Activated CD8-positive, alpha-beta memory T cell treated with anti-CD3 and anti-CD28 coated beads for 1 hour (primary cell): ENCODE data around the gene CDH26.

Source experiments
- DNase-seq, 2 donors: peaks; one replicate each; pipeline ENCODE4 v3.0.0-alpha.2; 2020; ENCODE audit warnings: low read depth in 1 of 2; ENCODE audit errors: extremely low read depth in 1 of 2

Gene CDH26

DNA sequence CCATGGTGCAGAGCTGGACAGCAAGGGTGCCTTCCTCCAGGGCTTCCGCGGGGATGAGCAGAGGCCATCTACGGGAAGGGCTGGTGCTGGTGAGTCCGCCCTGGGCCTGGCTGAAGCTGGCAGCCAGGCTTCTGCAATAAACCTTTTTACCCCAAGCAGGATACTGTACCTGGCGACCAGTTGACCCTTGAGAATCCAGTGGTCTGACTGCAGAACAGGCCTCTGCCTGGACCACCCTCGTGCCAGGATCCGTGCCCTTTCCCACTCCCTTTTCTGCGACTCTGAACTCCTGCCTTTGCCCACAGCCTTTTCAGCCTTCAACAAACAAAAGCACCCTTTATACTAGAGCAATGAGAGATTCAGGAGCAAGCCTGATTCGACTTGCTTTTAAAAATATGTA lies 18.9 kb downstream of the CDH26 start:
- no peak for DNase-seq

DNA sequence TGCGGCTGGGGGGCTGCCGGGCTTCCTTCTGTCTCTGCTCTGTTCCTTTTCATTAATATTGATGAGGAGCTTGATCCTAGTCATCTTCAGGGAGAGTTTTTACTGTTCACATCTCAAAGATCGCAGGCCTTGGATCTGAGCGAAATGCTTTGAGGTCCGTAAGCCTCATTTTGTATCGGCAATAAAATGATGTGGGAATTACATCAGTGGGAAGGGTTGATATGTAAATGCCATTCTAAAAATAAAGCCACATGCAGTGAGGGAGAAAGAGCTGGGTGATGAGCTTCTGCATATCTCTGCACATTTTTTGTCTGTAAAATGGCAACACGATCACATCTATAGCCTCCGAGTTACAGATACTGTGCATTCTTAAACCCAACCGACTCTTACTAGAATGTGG lies 24.9 kb downstream of the CDH26 start:
- DNase-seq = no peak

DNA sequence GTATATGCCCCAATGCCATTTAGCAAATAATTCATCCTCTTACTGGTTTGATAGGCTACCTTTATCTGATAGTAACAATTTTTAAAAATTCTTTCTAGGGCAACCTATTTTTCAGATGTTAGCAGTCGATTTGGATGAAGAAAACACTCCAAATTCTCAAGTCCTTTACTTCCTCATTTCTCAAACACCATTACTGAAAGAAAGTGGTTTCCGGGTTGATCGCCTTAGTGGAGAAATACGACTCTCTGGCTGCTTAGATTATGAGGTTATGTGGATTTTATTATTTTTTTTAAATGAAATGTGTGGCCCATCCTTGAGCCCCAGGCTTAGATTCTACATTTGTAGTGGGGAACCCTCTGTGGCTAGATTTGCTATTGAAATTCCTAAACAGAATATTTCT lies 26.3 kb downstream of the CDH26 start:
- DNase-seq = no peak

DNA sequence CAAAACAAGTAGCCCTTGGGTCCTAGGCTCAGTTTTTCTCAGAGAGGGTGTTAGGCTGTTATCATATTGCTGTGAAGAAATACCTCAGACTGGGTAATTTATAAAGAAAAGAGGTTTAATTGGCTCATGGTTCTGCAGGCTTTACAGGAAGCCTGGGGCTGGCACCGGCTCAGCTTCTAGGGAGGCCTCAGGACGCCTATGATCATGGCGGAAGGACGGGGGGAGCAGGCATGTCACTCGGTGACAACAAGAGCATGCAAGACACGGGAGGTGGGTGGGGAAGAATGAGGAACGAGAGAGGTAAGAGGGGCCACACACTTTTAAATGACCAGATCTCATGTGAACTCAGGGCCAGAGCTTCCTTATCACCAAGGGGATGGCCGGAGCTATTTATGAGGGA lies 26.9 kb downstream of the CDH26 start:
- no peak for DNase-seq

DNA sequence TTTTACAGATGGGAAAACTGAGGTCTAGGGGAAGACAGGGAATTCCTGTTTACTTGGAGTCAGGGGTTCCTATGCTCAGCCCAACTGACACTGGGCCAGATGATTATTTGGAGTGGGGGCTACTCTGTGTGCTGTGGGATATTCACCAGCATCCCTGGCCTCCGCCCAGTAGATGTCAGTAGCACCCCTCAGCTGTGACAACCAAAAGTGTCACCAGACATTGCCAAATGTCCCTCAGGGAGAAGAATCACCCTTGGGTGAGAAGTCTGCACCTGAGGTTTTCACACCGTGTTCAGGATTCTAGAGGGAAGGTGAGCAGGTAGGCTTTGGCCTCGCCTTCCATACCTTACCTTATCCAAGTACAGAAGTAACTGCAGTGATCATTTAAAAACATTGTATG lies 27.6 kb downstream of the CDH26 start:
- no peak for DNase-seq

DNA sequence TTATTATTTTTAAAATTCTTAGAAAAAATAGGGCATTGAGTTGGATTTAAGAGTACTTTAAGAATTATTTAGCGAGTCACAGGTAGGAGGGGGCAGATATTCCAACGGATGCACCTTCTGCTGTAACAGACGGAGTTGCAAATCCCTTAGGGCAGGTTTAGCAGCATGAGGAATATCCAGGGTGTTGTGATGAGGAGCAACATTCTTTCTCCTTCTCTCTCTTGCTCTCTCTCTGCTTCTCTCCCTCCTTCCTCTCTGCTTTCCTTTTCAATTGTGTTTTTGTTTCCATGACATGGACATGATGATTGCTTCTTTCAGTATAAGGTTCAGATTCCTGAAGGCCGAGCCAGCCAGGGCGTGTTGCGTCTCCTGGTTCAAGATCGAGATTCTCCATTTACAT lies 28.9 kb downstream of the CDH26 start:
- no peak for DNase-seq

DNA sequence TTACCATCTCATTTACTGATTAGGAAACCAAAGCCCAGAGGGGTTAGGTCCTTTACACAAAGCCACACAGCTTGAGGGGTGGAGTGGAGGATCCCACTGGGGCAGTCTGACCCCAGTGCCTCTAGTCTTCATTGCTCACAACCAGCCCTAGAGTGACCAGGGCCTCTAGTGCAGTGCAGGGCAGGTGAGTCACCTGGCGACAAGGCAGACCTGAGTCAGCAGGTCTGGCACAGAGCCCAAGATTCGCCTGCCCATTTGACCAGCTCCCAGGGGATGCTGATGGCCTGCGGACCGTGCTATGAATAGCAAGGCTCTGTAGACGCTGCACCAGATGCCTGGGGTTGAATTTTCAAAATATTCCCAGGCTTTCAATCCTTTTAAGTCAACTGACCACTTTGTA lies 29.9 kb downstream of the CDH26 start:
- no peak for DNase-seq

DNA sequence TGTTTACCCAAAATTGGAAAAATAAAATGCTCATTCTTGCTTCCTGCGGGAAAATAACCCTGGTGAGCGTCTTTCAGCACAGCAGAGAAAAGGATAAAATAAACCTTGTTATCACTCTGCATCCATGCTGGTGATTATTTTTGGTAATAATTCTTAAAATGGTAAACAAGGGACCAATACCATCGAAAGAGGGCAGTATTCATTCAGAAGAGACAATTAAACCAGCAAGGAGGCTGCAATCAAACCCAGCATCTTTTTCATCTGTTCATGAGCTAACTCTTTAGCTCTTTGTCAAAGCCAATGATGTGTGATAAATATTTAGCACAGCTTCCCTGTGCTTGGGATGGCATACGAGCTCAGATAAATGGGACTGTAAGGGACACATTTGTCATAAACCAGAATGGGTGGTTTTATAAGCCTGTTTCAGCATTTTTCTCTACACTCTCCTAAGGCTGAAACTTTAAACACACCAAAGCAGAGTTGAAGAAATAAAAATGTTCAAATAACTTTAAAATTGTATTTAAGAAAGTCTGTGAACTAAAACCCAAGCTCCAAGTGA lies 34.4 kb downstream of the CDH26 start:
- DNase-seq = no peak

DNA sequence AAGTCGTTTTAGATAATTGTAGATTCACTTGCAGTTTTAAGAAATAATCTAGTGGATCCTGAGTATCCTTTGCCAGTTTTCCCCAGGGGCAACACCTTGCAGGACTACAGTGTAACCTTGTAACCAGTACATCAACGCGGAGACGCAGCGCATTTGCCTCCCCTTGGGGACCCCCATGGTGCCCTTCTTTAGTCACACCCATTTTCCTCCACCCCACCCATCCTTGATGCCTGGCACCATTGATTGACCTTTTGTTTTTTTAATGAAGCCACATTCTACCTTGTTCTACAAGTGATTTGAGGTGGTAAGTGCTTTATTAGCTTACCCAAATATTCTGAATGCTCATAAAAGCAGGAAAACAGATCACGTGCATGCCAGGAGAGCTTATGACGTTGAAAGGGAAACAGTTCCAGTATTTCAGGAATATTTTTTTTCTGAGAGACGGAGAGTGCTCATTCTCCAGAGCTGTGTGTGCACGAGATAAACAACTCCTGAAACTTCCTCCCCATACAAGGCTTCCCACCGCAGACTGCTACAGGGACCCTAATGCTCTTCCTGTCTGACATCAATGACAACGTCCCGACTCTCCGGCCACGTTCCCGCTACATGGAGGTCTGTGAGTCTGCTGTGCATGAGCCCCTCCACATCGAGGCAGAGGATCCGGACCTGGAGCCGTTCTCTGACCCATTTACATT lies 35.7 kb downstream of the CDH26 start:
- DNase-seq = no peak

DNA sequence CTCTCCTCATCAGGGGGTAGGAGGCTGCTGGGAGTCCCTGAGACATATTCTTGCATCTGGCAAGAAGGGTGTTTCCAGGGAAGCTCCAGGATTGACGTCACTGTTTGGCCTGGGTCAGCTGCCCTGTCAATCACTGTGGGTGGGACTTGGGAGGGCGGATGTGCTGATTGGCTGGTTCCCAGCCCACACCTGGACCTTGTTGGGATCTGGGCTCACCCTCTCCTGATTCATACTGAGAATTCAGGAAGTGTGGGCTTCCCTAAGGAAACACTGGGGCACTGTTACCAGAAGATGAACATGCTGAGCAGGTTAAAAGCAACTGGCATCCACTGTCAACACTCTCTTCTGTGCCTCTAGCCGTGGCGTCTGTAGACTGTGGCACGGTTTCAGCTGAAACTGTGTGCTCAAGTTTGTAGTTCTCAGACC lies 36.5 kb downstream of the CDH26 start:
- no peak for DNase-seq

DNA sequence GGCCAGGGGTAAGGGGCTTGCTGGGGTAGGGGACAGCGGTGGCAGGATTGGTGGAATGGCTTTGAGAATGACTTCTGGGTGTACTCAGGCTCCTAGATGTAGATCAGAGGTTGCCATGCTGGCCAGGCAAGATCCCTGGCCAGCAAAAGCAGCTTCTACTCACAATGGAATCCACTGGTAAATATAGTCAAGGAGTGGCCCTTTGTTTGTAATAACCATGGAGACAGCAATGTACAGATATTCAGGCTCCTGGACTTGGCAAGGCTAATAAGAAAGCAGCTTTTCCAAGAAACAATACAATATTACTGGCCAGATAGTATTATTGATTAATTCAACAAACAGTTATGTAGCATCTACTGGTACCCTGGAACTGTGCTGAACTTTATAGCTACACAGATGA lies 37.9 kb downstream of the CDH26 start:
- DNase-seq = no peak

DNA sequence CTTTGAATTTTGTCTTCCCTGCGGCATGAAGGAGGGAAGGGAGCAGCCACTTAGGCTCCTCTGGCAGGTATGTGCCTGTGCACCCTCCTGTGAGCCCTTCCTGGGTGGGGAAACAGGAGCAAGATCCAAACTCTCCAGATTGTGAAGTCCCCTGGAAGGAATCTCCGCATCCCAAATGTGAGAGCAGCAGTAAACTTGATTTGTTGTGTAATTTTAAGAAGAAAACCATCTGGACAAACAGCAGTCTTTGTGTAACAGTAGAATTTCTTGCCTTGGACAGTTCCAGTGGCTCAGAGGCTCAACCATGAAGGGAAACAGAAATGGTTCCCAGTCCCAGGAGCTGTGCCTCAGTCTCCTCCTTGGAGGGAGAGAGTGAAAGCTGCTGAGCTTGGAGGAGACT lies 39.7 kb downstream of the CDH26 start:
- DNase-seq = no peak

DNA sequence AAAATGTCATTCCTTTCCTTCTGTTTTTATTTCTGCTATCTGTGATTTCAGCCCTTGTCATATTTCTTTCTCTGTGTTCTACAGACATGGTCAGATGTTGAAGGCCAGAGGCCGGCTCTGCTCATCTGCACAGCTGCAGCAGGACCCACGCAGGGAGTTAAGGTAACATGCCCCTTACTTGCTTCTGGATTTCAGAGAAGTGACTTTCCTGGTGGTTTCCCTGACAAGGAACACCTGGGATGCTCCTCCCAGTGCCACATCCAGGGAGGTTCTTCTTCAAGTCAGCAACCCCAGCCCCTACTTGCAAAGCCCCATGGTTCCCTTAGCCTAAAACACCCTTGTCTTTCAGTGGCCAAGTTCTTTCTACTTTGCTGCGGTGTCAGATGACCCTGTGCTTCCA lies 41.3 kb downstream of the CDH26 start:
- DNase-seq = no peak

DNA sequence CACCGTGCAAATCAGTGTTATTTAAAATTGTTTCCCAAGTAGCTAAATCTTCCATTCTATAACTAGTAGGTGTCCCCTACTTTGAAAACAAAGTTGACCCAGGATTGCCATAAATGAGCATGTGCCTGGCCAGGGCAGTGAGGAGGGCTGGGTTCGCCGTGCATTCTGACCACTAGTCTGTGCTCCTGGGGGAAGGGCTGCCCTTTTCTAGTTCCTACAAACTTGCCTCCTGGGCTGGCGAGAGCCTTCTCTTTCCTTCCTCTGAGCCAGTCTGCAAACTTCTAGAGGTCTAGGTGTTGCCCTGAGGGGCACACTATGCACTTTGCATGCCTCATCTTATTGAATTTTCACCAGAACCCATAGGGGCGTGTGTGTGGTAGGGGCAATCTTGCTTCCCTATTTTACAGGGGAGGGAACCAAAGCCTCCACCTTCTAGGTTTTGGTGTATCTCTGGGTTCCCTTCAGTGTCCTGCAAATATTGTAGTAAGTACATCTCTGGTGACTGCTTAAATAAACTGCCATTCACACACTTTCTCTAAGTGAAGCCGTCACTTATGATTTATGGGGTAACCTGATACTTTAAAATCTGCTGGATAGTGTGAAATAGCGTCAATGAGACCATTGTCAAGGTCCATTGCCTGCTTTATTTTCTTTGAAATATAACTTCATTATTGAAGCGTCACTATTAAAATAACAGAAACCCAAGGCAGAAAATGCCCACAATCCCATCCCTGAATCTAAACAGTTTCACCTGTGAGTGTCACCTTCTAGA lies 42.2 kb downstream of the CDH26 start:
- DNase-seq = no peak

DNA sequence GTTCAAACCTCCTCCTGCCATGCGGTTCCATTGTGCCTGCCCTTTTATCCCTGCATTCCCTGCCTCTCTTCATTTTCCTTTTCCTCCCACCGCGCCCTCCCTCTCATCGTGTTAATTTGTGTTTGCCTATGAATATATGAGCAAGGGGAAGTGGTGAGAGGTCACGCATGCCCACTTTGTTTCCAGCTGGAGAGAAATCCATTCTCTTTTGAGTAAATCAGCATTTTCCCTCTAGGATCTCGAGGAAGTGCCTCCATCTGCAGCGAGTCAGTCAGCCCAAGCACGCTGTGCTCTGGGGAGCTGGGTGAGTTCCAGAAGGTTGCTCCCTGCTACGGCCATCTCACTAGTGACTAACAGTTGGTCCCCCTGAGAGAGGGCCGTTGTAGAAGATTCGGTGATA lies 42.9 kb downstream of the CDH26 start:
- no peak for DNase-seq

DNA sequence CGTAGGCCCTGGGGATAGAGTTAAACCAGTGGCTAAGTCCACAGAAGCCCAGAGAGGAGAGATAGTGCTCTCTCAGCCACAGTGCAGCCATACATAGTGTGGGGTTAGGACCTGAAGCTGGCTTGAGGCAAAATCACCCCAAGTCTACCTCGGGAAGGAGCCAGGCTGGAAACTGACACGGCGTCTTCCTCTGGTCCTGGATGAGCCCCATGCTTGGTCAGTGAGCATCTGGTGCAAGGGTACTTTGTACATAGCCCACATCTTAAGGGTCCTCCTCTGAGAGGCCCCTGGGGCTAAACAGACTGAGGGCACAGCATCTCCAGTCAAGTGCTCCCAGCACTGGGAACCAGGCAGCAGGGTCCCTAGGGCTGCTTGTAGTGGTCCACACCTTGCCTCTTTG lies 45.6 kb downstream of the CDH26 start:
- DNase-seq = no peak

DNA sequence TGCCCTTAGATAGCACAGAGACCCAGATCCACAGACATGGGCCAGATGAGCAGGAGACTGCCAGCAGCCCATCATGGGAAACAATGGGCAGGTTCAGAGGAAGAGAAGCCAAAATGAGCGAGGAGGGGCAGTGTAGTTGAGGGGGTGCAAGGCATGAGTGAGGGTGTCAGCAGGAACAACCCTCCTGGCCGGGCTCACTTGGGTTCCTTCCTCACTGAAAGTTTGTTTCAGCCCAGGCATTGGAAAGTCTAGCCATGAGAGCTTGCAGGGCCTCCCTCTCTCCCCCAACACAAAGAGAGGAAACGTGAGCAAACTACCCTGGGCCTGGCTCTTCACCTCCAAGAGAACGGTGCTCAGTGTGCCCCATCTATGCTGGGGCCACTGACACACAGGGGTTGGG lies 48.0 kb downstream of the CDH26 start:
- DNase-seq = no peak

DNA sequence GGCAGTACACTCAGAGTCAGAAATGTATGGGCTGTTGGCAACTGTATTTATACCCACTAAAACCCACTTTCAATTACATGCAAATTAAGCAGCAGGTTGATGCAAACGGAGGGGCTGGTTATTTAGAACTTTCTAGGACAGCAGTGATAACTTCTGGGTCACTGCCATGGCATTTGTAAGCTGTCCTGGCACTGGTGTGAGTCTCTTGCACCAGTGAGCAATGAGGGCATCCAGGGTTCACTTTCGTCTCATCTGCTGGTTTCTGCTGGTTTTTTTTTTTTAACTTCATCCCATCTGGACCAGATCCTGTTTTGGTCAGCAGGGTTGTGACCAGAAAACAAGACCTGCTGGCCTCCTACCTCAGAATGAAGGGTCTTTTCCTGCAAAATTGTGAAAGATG lies 49.2 kb downstream of the CDH26 start:
- no peak for DNase-seq

DNA sequence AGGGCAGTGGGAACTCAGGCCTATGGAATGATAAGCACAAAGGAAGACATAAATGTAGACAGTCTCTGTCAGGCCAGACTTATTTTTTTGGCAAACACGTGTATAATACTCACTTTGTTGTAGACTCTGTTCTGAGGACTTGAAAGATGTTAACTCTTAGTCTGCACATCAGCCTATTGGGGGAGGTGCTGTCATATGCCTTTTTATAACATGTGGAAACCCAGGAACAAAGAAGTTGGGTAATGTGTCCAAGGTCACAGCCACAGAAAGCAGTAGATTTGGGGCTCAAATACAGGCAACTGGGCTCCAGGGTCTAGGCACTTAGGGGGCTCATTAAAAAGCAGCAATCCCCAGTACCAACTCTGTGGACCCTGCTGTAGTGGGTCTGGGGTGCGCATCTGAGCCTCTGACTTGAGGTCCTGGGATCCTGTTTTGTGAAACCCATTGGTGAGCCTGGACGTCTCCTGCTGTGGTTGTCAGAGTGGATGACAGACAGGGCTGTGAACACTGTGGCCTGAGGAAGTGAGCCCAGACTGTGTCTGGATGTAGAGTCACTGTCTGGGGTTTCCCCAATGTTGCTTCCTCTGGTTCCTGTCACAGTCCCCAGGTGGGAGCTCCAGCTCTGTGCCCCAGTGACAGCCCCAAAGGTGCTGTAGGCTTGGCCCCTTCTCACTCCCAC lies 50.0 kb downstream of the CDH26 start:
- no peak for DNase-seq

DNA sequence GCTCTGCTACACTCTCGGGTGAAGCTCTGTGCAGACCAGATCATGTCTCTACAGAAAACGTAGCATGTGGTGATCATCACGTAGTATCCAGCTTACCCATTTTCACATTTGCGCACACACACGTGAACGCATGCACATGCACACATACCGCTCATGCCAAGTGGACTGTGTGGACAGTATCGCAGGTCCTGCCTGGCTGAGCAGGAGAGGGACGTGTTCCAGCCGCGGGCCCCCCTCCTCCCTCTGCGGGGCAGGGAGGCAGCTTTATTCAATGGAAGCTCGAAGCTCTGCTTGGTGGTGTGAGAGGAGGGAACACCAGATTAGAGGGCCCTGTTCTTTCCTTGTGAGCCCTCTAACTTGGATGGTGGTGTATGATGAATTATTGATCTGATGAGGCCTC lies 51.1 kb downstream of the CDH26 start:
- no peak for DNase-seq

DNA sequence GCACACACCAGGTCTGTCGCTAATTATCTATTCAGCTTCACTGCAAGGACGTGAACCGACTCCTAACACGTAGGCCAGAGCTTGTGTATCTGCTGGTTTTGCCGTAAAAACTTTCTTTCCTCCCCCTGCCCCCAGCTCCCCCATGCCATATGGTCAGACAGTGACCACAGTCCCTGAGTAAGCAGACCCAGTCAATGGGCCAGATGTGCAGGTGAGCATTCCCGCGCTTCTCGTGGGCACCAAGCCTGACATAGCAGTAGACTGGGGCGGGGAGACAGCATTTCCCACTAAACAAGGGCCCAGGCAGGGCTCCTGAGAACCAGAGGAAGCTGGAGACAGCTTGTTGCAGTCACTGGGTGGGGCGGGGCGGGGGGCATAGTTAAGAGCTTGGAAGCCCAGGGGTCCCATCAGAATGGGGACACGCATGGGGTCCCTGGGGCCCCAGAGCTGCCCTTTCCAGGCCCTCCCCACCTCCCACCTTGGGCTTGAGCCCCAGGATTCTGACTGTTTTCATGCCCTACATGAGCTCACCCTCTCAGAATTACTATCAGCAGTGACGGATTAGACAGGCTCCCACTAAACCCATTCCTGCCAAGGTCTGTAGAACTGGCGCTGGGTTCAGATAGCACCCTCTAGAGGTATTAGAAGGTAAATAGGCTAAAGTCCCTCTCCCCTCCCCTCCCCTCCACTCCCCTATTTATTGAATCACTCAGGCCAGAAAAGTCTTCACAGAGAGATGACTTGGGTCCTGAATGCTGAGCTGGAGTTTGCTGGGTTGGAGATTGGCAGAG lies 51.8 kb downstream of the CDH26 start:
- no peak for DNase-seq
